ENCODE results near the gene MUSK.

The MUSK gene

DNA sequence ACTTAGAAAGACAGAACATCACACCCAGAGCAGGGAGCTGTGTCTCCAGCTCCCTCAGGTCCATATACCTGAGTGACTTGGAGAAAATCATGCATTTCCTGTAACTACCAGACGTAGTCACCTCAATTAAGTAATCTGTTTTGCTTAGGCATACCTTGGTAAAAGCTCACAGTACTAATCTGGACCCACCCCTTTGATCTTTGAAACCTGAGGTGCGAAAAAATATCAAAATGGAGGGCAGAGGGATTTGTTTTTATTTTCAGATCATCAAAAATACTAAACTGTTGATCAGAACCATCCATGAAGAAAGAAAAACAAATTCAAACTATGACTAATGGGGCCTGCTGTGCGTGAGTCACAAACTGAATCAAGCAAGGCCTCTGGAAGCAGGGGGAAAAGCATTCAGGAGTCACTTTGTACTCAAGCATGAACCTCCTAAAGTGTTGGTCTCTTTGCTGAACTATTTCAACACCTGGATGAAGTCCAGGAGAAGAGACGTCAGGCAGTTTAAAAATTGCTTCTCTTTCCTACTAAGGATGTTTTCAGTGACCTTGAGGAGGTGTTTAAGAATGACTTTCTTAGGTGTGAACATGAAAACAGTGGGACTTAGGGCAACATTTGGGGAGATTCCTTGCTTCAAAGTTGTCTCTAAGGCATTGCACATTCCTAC is 76.3 kb downstream of the MUSK start:
- TF ChIP-seq, protein P1, sequence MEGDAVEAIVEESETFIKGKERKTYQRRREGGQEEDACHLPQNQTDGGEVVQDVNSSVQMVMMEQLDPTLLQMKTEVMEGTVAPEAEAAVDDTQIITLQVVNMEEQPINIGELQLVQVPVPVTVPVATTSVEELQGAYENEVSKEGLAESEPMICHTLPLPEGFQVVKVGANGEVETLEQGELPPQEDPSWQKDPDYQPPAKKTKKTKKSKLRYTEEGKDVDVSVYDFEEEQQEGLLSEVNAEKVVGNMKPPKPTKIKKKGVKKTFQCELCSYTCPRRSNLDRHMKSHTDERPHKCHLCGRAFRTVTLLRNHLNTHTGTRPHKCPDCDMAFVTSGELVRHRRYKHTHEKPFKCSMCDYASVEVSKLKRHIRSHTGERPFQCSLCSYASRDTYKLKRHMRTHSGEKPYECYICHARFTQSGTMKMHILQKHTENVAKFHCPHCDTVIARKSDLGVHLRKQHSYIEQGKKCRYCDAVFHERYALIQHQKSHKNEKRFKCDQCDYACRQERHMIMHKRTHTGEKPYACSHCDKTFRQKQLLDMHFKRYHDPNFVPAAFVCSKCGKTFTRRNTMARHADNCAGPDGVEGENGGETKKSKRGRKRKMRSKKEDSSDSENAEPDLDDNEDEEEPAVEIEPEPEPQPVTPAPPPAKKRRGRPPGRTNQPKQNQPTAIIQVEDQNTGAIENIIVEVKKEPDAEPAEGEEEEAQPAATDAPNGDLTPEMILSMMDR (IDR thresholded peaks at IDR 0.05; ENCODE audit: low read length, missing control alignments) = no peak
- H3K4me3 ChIP-seq (replicated peaks; ENCODE audit: low read depth, low read length) = no peak overlapping the region
- peak; percentile 98 for DNase-seq (ENCODE audit: low read depth)

DNA sequence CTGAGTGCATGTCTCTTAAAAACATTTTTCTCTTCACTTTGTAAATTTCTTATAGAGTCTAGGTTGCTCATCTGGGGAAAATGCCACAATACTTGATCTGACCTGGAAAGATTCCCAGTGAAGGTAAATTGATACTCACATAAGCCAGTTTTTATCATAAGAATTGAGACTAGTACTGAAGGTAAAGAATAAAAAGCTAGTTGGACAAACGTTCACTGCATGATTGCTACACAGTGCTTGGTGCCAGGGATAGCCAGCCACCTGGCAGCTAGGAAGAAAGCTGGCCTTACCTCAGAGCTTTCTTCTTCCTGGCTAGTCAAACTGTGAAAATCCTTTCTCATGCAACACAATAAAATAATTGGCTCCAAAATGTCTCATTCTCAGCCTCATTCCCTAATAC is 77.1 kb downstream of the MUSK start:
- H3K4me3 ChIP-seq (replicated peaks; ENCODE audit: low read depth, low read length) = no peak overlapping the region
- no peak for DNase-seq (ENCODE audit: low read depth)
- TF ChIP-seq, protein P1 (IDR thresholded peaks at IDR 0.05; ENCODE audit: low read length, missing control alignments) = no peak

DNA sequence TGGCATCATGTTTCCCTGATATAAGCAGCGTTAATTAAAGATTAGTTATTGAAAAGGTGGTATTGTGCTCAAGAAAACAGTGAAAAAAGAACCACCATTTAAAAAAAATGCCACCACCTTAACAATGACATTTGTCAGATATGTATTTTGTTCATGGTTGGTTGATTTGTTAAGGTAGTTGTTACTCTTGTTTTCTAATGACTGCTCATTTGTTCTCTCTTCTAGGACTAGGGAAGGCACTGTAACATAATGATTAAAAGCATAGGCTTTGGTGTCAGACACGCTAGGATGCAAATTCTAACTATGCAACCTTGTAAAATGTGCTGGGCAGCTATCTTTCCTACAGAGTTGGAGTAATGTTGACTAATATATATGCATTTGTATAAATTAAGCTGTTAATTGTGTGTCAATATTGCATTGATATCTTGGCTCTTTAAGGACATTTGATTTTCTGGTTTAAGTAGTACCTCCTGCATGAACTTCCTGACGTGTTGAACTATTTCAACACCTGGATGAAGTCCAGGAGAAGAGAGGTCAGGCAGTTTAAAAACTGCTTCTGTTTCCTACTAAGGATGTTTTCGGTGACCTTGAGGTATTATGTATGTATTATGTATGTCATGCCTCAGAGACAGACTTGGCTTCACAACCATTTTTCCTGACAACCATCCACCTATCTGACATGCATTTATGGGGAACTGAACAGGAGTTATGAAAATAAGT is 77.8 kb downstream of the MUSK start:
- DNase-seq (ENCODE audit: low read depth) = peak; percentile 64
- TF ChIP-seq, protein P1 (IDR thresholded peaks at IDR 0.05; ENCODE audit: low read length, missing control alignments) = no peak

DNA sequence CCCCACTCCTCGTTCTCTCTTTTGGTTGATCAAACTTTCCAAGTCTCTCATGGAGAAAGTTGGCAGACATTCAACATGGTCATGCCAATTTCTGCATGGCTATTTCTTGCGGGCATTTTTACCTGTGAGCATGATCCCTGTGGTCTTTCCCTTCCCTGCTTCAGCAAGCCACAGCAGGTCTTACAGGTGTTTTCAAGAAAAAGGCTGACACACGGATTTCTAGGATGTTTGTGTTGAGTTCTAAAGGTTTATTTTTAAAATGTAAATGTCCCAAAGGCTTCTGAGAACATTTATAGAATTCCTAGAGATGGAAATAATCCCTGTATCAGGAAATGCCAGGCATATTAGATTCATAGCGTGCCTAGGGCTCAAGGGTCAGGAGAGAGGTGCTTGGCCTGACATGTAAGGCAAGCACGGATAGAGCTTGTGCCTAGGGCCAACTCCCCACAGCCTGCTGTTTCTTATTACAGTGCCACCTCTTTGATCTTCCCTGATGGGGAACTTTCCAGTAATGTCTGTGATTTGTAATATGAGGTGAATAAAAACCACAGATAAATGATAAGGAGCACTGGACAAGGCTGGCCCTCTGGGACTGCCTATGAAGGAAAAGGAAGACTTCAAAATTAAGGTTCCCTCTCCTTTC is 79.8 kb downstream of the MUSK start:
- no peak for DNase-seq (ENCODE audit: low read depth)
- H3K4me3 ChIP-seq (replicated peaks; ENCODE audit: low read depth, low read length) = no peak overlapping the region
- TF ChIP-seq, protein P1 (IDR thresholded peaks at IDR 0.05; ENCODE audit: low read length, missing control alignments) = no peak

More for the DNA sequence above, 77.8 kb downstream of the MUSK start:
- H3K4me3 ChIP-seq (replicated peaks; ENCODE audit: low read depth, low read length) = no peak overlapping the region

DNA sequence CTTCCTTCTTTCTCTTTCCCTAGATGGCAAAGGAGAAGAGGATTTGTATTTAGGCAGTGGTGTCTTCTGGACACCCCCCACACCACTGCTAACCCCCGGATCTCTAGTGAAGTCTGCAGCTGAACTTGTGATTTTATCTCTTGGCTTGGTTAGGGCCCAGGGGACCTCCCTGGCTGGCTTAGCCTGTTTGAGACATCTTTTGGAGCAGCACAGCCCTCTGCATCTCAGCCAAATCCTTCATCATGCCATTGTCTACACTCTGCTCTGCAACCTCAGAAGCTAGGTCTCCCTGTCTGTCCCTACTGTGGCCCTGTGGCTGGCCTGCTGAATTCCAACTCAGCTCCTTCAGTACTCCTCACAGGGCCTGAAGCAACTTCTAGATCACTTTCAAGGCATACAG is 81.7 kb downstream of the MUSK start:
- TF ChIP-seq, protein P1 (IDR thresholded peaks at IDR 0.05; ENCODE audit: low read length, missing control alignments) = no peak
- peak; percentile 36 for DNase-seq (ENCODE audit: low read depth)
- no peak overlapping the region for H3K4me3 ChIP-seq (replicated peaks; ENCODE audit: low read depth, low read length)

DNA sequence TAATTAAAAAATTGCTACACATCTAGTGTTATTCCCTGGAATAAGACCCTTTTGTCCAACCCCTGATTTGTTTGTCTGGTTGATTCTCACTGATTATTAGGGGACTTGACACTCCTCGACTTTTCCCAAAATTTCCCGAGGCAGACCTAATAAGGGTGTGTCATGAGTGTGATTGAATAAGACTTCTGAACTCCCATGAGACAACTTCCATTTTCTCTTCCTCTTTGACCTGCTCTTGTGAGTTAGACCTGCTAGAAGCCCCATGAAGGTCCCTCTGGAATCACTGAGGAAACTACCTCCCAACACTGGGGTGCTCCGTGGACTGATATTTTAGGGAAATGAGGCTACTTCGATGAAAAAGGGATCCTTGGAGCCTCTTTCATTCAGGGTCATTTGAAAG is 83.4 kb downstream of the MUSK start:
- no peak for DNase-seq (ENCODE audit: low read depth)
- H3K4me3 ChIP-seq (replicated peaks; ENCODE audit: low read depth, low read length) = no peak overlapping the region
- TF ChIP-seq, protein P1 (IDR thresholded peaks at IDR 0.05; ENCODE audit: low read length, missing control alignments) = no peak

All from fibroblast of pulmonary artery (primary cell).